Mesothelial cell of epicardium (in vitro differentiated cells): ENCODE data around the gene KCNA10. TPM values are rescaled to one million over a fixed set of nuclear protein-coding genes. Genes with fewer than 3 reads are reported as not detected.

Experiments
- DNase-seq, 2 experiments: peaks; one replicate each; pipeline ENCODE4 v3.0.0; 2021; ENCODE audit warnings: low spot score in 2 of 2; ENCODE audit not compliant: unreplicated experiment in 2 of 2
- H3K27ac Mint-ChIP-seq: 2 replicates; pipeline ENCODE4 v1.8.0; 2021; ENCODE audit warnings: mixed read lengths
- H3K27me3 Mint-ChIP-seq: 2 replicates; pipeline ENCODE4 v1.8.0; 2021; ENCODE audit warnings: low read depth, mixed read lengths
- H3K36me3 Mint-ChIP-seq: 2 replicates; pipeline ENCODE4 v1.8.0; 2021; ENCODE audit warnings: mixed read lengths
- H3K4me1 Mint-ChIP-seq: 2 replicates; pipeline ENCODE4 v1.8.0; 2021; ENCODE audit warnings: mixed read lengths
- H3K4me3 Mint-ChIP-seq: 2 replicates; pipeline ENCODE4 v1.8.0; 2021; ENCODE audit warnings: mild to moderate bottlenecking, moderate library complexity, mixed read lengths
- H3K9me3 Mint-ChIP-seq: 2 replicates; pipeline ENCODE4 v1.8.0; 2021; ENCODE audit warnings: mixed read lengths
- total RNA-seq: library from RNA; stranded (reverse); gene quantifications from 3 replicates; pipeline ENCODE4 v1.2.1, GENCODE V29; 2021
- TF ChIP-seq, protein P1 (sequence below): fragments of 200-600 bp; sonication (generic); IDR thresholded peaks from one replicate; pipeline ENCODE4 v1.5.0; 2021; ENCODE audit warnings: antibody characterized with exemption; ENCODE audit not compliant: unreplicated experiment

The KCNA10 gene
- total RNA-seq, 1 donor from 2014 or later, result not detected

DNA sequence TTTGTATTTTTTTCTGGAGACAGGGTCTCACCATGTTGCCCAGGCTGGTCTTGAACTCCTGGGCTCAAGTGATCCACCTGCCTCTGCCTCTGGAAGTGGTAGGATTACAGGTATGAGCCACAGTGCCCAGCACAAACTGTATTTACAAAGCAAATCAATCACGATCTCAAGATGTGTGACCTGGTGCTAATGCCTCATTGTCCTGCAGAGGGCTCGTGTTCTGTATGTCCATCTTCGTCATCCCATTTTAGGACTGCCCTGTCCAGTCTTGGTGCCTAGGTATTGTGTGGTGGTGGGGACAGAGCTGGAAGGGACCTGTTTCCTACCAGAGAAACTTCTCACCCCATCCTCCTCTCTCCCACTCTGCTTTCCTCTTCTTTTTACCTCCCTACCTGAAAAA, 47.8 kb downstream of the KCNA10 start:
- no peak for DNase-seq

More for the DNA sequence above, 47.8 kb downstream of the KCNA10 start:
- no peak overlapping the region for H3K4me3 Mint-ChIP-seq
- no peaks in the 10 kb centered on the region for H3K36me3 Mint-ChIP-seq
- peaks cover 9% of the 10 kb centered on the region for H3K27me3 Mint-ChIP-seq
- TF ChIP-seq, protein P1, sequence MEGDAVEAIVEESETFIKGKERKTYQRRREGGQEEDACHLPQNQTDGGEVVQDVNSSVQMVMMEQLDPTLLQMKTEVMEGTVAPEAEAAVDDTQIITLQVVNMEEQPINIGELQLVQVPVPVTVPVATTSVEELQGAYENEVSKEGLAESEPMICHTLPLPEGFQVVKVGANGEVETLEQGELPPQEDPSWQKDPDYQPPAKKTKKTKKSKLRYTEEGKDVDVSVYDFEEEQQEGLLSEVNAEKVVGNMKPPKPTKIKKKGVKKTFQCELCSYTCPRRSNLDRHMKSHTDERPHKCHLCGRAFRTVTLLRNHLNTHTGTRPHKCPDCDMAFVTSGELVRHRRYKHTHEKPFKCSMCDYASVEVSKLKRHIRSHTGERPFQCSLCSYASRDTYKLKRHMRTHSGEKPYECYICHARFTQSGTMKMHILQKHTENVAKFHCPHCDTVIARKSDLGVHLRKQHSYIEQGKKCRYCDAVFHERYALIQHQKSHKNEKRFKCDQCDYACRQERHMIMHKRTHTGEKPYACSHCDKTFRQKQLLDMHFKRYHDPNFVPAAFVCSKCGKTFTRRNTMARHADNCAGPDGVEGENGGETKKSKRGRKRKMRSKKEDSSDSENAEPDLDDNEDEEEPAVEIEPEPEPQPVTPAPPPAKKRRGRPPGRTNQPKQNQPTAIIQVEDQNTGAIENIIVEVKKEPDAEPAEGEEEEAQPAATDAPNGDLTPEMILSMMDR, result no peak
- H3K4me1 Mint-ChIP-seq, result peaks cover 11% of the 10 kb centered on the region
- H3K27ac Mint-ChIP-seq, result no peak overlapping the region
- H3K9me3 Mint-ChIP-seq, result no peaks in the 10 kb centered on the region

Other genes starting within 250 kb of the KCNA10 start
- gene RBM15, start 179.8 kb downstream of the KCNA10 start, total RNA-seq, result 39.7 to 41.9 TPM (median 41.0 TPM) in 3 replicates
- 13.7 to 14.4 TPM (median 13.7 TPM) in 3 replicates for gene SLC16A4, start 128.1 kb downstream of the KCNA10 start, total RNA-seq
- 96.5 to 106 TPM (median 97.8 TPM) in 3 replicates for gene LAMTOR5, start 111.5 kb downstream of the KCNA10 start, total RNA-seq
- gene PROK1, start 68.0 kb downstream of the KCNA10 start, total RNA-seq, result 0.69 to 1.3 TPM (median 0.95 TPM) in 3 replicates
- 0.58 to 1.1 TPM (median 0.63 TPM) in 3 replicates for gene KCNA2, start 87.2 kb upstream of the KCNA10 start, total RNA-seq
- gene KCNA3, start 155.8 kb upstream of the KCNA10 start, total RNA-seq, result 0.29 to 0.45 TPM (median 0.34 TPM) in 3 replicates